CD4-positive, alpha-beta T cell treated with Interleukin-17A for 4 hours (primary cell): ENCODE measurements around the gene SRBD1.
"Not testable (repeated sequence)": the region's sequence is repeated elsewhere in the genome, so short reads cannot be mapped to it uniquely, and the experiment has no call there.

ENCODE experiments used
- DNase-seq: peaks from one replicate; pipeline ENCODE4 v3.0.0-alpha.2; 2020; ENCODE audit warnings: mixed read lengths

SRBD1 gene

DNA sequence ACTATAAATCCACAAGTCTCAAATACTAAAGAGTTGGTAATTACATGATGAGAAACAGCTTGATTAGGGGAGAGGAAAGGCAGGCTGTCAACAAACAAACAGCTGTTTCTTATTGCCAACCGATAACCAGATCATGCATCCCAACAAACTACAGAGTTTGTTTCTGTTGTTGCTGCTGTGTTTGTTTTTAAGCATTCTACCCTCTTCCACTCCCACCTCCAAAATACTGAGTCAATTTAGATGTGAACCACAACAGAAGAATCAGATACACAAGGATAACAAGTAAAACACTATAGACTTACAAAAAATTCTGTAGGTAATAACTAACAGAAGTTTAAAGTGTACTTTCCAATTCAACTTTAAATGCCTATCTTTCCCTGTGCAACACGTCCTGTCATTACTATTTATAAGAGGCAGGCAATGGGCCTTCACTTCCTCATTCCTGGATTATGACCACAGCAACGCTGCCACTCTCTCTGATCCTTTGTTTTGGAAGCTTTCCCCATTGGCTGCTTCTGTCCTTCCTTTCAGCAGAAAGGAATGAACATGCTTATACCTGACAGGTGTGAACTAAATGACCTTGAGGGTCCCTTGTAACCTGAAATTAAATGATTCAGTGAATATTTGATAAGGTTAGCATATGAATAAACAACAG lies 152.0 kb downstream of the SRBD1 start:
- no peak for DNase-seq

DNA sequence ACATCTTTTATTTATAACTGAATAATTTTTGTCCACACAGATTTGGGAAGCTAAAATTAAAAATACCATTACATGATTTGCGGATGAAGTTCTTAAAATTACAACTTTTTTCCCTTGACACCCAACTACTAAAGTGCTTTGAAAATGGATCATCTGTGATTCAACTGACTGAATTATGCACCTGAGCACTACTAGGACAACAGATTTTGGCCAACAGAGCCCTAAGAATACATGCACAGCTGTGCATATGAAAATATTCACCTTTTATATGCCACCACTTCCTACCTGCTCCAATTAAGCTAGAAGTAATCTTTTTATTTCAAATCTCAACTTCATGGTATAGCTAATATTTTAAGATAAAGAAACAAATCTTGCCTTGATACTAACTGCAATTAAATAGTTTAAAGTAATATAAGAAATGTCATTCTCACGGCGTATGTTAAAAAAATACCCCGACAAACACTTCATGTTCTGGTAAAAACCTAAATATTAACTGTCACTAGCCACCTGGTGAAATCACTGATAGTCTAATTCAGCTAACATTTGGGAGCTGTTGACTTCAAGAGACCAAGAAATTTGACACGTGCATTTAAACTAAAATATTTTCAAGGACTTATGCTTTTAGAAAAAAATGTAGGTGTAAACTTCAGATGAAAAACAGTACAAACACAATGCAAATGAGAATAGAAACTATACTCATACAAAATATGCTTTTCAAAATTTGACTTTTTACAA lies 153.7 kb downstream of the SRBD1 start:
- DNase-seq: no peak

DNA sequence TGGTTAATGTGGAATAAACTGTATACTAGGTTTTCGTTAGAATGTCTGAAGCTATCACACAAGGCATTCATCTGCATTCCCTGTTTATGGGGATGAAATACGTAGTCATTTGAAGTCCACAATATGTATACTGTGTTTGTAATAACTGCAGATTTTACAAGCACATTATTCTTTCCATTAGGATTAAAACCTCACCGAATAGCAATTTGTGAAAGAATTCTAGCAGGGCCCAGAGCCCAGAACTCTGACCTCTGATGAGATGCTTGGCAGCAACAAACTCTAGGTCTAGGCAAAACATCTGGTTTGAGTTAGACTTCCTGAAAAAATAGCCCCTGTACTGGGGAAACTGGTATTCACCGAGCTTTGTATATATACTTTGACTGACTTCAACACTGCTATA lies 158.2 kb downstream of the SRBD1 start:
- no peak for DNase-seq

DNA sequence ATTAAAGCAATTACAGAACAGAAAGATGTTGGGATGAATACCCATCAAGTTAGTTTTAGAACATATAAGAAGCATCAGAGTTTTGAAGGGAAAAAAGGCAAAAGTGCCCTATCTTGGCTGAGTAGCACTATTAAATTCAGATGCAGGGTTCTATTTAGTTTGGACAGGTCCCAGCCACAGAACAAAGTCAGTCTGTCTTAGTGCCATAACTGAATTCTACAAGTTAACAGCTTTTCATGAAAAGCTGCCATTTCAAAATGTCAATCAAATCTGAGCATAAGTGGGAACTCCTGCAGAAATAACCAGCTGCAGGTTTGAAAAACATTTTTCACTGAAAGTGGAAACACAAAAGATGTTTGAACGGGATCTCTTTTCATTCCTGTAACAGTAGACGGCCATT lies 160.4 kb downstream of the SRBD1 start:
- DNase-seq: no peak

DNA sequence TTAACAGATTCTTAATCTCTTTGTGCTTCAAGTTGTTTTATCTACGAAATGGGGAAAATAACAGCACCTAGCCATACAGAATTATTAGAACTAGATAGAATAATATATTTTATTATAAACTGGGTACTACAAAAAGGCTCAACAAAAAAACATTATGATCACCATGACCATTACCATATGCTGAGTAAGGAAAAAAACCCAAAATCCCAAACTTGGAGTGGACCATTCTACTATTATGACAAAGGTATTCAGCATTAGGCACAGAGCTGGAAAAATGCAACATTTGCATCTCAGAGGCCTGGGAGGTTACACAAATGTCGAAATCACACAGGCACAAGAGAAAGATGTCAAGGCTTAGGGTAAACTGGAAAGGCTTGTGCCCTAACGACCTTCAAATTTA lies 162.8 kb downstream of the SRBD1 start:
- no peak for DNase-seq

DNA sequence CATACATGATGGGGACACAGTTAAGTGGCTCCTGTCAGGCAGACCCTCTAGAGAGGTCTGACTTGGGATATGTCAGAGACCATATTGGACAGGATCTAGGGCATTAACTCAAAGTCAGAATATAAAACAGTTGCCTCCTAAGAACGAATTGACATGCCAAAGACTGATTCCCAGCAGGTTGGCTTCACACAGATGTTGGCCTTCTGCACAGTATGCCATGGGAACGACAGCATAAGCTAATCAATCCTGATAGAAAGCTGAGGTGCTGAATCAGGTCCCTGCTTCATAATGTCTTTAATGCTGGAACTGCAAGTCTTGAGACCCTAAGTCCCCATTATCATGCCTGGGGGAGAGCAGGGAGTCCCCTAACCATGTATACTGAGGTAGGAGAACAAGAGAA lies 165.1 kb downstream of the SRBD1 start:
- DNase-seq: no peak

DNA sequence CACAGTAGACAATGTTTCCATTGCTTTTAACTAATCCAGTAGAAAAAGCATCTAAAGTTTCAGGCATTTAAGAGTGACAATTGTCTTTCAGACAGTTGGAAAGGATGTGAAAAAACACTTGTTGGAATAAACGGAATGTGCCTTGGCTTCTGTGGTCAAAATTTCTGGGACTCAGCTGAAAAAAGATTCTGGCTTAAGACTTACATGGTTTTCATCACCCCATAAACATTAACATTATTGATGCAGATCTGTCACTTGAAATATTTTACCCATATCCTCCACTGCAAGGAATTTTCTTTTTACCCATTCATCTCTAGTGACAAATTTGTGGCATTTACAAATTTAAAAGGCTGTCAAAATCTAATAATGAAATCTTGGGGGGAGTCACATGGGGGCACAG lies 166.0 kb downstream of the SRBD1 start:
- DNase-seq: no peak

DNA sequence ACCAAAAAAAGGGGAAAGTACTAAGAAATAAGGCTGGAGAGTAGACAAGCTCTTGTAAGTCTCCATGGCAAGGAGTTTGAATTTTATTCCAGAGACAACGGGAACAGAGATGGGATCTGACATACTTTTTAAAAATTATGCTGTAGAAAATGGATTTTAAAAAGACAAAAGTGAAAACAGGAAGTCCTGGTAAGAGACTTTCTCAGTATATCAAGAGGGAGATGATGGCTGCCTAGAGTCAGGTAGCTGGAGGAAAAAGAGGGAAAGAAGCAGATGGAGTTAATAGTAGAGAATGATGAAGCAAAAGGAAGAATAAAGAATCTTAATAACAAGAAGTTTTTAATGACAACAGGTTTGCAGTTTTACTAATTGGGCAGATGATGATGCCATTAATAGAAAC lies 168.1 kb downstream of the SRBD1 start:
- DNase-seq: no peak

DNA sequence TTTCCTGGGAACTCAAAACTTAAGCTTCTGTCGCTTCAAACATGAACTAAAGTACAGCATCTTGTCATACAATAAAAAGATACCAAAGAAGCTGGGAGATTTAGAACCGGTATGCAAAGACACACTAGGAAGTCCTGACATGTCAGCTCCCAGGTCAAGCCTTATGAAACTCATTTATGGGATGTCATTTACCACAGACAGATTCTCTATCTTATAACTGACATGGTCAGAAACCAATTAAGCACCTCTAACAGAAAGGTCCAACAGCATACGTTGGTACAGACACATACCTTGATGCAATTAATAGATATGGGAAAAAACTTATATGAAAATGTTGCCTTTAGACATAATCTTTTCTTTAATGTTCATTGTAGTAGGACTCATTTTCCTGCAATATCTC lies 169.0 kb downstream of the SRBD1 start:
- no peak for DNase-seq

DNA sequence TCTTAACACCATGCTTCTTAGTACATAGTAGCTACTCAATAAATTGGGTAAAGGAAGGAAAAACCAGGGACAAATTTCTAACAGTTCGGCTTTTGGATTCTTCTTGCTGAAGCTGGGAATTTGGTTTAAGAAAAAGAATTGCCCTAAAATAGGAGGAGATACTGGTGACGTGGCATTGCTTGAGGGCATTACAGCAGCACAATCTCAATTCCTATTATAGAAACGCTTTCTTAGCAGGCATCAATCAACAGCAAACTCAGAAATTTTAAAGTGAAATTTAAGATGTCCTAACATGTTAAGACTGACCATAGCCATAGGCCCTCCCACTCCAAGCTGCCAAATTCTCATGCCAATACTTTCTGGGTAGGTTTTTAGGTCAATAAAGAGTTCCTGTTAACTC lies 169.5 kb downstream of the SRBD1 start:
- no peak for DNase-seq

DNA sequence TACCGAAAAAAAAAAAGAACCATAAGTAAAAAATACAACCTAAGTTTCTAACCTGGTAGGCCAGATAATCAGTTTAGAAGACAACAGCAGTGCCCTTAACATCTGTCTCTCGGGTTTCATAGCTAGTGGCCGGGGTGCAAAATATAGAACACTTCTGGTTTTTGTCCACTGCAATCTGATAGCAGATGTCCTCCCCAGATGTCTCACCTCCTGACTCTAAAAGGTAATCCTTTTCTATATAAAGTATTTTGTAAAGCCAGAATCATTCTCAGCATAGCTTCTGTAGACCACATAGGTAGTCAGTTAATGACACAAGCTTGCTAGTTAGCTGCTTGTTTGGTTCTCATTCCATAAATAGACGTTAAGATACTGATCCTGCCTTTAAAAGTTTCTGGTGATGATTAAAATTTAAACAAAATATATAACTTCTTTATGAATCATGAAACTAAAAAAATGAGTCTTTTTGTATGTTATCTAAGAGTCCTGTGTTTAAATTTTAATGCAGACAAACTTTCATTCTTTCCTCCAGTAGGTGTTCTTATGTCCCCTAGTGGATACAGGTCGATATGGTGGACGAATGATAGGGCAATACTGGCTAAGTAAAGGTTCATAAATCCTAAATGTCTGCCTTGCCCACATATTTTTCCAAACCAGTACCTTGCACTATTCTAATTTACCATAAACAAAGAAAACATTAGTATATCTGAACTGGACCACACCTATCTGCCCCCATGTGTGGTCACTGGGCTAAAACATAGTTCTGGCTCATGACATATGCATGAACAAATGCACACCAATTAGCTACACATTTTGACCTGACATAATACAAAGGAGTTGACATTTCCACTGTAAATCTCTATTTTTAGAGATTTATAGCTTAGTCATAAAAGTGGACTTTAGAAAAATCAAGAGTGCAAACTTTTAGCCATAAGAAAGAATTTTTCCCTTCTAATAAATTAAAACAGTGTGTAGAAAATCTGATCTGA lies 171.0 kb downstream of the SRBD1 start:
- DNase-seq: no peak

DNA sequence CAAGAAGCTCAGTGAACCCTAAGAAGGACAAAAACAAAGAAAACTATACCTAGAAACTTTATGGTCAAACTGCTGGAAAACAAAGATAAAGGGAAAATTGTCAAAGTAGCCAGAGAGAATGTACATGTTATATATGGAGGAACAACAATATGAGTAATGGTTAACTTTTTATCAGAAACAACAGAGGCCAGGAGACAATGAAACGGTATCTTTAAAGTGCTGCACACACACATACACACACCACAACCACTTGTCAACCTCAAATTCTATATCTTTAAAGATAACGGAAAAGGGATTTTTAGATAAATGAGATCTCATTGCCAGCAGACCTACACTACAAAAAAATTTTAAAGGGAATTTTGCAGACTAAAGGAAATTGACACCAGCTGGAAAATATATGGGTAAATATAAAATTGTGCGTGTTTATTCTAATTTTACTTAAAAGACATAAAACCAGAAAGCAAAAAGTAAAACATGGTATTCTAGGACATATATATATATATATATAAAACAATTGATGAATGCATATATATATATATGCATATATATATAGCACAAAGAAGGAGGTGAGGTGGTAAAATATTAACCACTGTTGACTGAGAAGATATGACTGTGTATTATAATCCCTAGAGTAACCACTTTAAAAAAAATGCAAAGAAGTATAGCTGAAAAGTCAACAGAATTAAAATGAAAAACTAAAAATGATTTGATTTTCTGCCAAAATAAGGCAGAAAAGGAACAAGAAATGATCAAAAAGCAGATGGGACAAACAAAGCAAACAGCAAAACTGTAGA lies 172.0 kb downstream of the SRBD1 start:
- no peak for DNase-seq

DNA sequence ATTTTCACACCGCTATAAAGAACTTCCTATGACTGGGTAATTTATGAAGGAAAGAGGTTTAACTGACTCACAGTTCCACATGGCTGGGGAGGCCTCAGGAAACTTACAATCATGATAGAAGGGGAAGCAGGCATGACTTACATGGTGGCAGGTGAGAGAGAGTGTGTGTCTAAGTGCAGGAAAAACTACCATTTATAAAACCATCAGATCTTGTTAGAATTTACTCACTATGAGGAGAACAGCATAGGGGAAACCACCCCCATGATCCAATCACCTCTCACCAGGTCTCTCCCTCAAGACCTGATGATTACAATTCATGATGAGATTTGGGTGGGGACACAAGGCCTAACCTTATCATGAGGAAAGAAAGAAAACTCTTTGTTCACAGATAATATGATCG lies 174.6 kb downstream of the SRBD1 start:
- DNase-seq: no peak

DNA sequence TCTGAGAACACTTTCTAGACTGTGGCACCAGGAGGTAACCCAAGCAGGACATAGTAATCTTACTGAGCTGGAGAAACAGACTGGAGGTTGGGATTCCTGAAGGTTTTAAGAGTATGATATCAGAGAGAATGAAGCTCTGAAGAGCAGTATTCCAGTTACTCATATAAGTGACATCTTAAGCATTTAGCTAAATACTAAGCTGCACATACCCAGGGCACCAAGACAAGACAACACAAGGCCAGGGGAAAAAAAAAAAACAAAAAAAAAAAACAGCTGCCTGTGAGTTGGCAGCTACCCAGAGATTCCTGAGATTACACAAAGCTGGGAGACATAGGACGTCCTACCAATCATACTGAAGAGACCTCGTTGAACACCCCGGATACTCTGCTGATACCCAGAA lies 175.8 kb downstream of the SRBD1 start:
- no peak for DNase-seq

DNA sequence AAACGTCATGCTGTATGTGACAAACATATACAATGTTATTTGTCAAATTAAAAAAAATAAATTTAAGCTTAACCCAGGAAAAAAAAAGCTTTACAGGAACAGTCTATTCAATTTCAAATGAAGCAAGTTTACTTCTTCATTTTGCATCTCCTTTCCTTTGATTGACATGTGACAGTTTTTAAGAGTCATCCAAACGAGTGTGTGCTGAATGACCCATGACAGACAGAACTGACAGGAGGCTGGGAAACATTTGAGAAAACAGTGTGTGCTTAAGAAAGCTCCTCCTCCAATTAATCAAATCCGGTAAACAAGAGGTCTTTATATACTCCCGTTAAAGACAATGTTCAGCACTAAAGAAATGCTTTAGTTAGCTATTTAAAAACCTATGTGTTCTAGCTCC lies 177.7 kb downstream of the SRBD1 start:
- DNase-seq: no peak

DNA sequence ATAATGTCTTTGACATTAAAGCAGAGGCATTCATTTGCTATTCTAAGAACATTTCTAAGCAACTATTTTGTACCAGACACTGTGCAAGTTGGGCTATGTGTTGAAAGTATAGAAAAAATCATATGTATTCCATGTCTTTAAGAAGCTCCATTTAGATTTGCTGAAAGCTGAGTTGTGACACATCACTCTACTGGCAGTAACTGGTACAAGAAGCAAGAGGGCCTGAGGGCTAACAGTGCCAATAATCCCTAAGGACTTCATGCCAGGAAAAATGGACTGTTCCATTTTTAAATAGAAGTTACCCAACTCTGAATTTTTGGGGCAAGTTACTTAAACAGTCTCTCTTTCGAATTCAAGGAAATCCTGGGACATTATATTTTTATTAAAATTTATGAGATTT lies 178.7 kb downstream of the SRBD1 start:
- DNase-seq: no peak

DNA sequence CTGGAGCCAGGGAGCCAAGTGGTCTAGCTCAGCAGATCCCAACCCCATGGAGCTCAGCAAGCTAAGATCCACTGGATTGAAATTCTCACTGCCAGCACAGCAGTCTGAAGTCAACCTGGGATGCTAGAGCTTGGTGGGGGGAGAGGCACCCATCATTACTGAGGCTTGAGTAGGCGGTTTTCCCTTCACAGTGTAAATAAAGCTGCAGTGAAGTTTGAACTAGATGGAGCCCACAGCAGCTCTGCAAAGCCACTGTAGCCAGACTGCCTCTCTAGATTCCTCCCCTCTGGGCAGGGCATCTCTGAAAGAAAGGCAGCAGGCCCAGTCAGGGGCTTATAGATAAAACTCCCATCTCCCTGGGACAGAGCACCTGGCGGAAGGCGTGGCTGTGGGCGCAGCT lies 185.0 kb downstream of the SRBD1 start:
- not testable (repeated sequence) for DNase-seq

DNA sequence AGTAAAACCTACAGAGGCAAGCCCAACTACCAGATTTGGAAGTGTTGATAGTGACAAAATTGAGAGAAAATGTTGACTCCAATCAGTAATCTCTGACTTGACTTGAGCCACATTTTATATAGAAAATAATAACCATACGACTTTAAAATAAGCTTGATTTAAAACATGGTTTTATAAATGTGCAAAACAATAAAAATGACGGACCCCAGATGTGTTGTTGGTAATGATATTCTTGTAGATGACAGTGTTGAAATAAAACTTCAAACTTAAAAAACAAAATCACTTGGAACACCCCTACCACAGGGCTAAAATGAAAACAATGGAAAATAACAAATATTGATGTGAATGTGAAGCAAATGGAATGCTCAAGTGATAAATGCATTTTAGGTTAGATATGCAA lies 188.1 kb downstream of the SRBD1 start:
- no peak for DNase-seq

DNA sequence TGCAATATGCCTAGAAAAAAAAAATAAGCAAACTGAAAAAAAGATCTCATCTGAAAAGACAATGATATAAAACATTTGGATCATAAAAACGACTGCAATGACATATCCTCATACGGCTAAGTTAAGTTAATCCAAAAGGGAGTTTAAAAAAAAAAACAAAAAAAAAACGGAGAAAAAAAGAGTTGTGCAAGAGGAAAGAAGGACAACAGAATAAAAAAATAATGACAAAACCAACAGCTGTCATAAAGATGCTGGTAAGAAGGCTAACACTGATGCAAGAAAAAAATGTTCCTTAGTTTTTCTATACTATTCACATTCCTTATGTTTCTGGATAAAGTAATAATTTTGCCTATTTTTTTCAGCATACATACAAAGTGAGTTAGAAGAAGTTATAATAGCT lies 192.5 kb downstream of the SRBD1 start:
- DNase-seq: no peak

DNA sequence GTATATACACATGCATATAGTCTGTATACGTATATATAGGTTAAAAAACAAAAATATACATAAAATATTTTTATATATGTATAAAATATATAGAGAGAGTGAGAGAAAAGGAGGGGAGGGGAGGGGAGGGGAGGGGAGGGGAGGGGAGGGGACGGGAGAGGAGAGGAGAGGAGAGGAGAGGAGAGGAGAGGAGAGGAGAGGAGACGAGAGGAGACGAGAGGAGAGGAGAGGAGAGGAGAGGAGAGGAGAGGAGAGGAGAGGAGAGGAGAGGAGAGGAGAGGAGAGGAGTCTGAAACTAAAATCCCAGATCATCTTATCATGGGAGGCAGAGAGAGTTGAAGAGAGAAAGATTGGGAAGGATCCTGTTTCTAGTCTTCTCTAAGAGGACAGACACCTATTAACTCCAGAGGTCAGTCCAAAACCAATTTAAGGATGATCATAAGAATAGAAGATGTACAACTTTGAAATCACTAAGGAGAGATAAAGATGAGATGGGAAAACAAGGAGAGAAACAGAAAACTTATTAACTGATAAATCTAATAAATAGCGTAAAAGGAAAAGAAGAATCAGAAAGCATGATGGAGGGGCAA lies 195.4 kb downstream of the SRBD1 start:
- DNase-seq: no peak

DNA sequence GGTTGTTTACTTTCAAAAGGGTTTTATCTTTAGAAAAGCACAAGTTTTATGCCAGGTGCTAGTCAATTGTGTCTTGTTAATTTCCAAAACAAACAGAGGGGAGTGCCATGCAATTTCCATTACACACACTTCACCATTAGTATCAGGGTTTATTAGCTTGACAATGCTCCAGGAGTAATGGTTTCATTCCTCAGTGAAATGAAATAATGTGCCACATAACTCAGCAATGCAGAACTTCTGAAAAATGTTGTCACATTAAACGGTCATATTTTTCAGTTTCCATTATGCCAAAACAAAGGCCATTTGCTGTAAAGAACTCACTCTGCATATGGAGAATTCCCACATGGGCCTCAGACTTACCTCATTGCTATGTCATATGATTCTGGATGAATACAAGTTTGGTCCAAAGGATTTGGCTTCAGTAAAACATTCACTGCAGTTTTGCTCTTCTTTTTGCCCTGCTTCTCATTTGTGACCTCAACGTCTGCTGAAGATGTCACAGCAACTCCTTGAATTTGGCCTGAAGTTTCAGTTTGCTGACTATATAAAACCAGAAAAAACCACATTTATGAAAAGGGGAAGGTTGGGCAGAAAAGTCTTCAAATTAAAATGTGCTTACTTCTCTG lies 198.2 kb downstream of the SRBD1 start:
- DNase-seq: no peak

DNA sequence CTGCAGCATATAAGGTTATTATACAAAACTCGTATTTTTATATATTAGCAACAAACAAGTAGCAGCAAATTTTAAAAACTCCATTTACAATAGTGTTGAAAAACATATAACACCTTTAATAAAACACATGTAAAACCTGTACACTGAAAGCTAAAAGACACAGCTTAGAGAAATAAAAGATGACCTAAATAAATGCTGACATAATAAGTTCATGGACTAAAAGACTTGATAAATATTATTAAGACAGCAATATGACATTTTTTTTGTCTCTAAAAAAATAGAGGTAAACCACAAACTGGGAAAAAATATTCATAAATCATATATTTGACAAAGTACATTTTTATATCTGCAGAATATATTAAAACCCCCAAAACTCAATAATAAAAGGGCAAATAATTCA lies 201.4 kb downstream of the SRBD1 start:
- no peak for DNase-seq
